Gastrocnemius medialis (tissue), 4 donors: ENCODE data around the gene SSNA1. TPM values are rescaled to one million over a fixed set of nuclear protein-coding genes. Genes with fewer than 3 reads are reported as not detected.
A peak's percentile ranks its signal among the peaks of the same experiment; 100 is the strongest.

ENCODE experiments used
- ATAC-seq, 2 donors: fragments of 150-250 bp; one replicate each; pipeline ENCODE4 v1.9.1; 2016
- DNase-seq, 2 donors: peaks; one replicate each; pipeline ENCODE4 v3.0.0-alpha.2; 2019
- H3K27ac ChIP-seq, 4 donors: fragments of 200-600 bp; sonication (generic); 1 replicate in 1 of 4; 2 replicates in 3 of 4; pipeline ENCODE4 v1.5.1; 2016 to 2018; ENCODE audit warnings: mild to moderate bottlenecking in 2 of 4, moderate library complexity in 1 of 4
- H3K27me3 ChIP-seq, 3 donors: fragments of 200-600 bp; sonication (generic) in 2 of 3; 1 replicate in 1 of 3; 2 replicates in 2 of 3; pipeline versions ENCODE4 v1.5.1 to v1.6.0; 2016 to 2019; ENCODE audit warnings: mild to moderate bottlenecking in 1 of 3, moderate library complexity in 1 of 3
- H3K36me3 ChIP-seq, 2 donors: fragments of 200-600 bp; sonication (generic) in 1 of 2; one replicate each; pipeline ENCODE4 v1.5.1; 2017 to 2018
- H3K4me1 ChIP-seq, 2 donors: fragments of 200-600 bp; sonication (generic) in 1 of 2; one replicate each; pipeline ENCODE4 v1.5.1; 2016 to 2017; ENCODE audit warnings: mild to moderate bottlenecking in 2 of 2
- H3K4me3 ChIP-seq, 4 donors: fragments of 200-600 bp; sonication (generic) in 3 of 4; 1 replicate in 1 of 4; 2 replicates in 3 of 4; pipeline ENCODE4 v1.5.1; 2016 to 2019; ENCODE audit warnings: mild to moderate bottlenecking in 2 of 4
- H3K9me3 ChIP-seq, 3 donors: fragments of 200-600 bp; sonication (generic) in 2 of 3; 1 replicate in 1 of 3; 2 replicates in 2 of 3; pipeline ENCODE4 v1.5.1; 2016 to 2019
- POLR2A ChIP-seq, 2 donors: fragments of 450-650 bp; IDR thresholded peaks; one replicate each; pipeline ENCODE4 v1.6.1; 2017; ENCODE audit warnings: antibody characterized with exemption in 2 of 2, mild to moderate bottlenecking in 2 of 2, moderate library complexity in 2 of 2
- in situ Hi-C, 4 donors: fragments of 200-750 bp; cut with MboI; loops; one replicate each; pipeline versions ENCODE4 v1.15.0 to v1.8.0; 2017; ENCODE audit warnings: low sequenced_read_pairs in 4 of 4
- intact Hi-C: fragments of 100-400 bp; cut with DNase I; formaldehyde crosslinking; loops from one replicate; pipeline ENCODE4 v1.15.1; 2023; ENCODE audit warnings: low total_unique reads
- total RNA-seq, 4 donors: library from RNA; depleted of rRNA; stranded (reverse); fragments of >200 nt; gene quantifications; one replicate each; pipeline versions ENCODE4 v1.1.0 to v1.2.3, GENCODE V29; 2016
- TF ChIP-seq, protein P1 (sequence below), 5 experiments: fragments of 450-650 bp in 3 of 5; fragments of 200-600 bp in 2 of 5; sonication (generic) in 2 of 5; IDR thresholded peaks in 4 of 5; conservative IDR thresholded peaks in 1 of 5; 1 replicate in 4 of 5; 2 replicates in 1 of 5; pipeline ENCODE4 v1.5.1; 2016 to 2019; ENCODE audit warnings: antibody characterized with exemption in 5 of 5, mild to moderate bottlenecking in 3 of 5, moderate library complexity in 3 of 5

Gene SSNA1
- total RNA-seq, 4 donors from 2014 or later: 73.3 to 164 (median 94.4) TPM

DNA sequence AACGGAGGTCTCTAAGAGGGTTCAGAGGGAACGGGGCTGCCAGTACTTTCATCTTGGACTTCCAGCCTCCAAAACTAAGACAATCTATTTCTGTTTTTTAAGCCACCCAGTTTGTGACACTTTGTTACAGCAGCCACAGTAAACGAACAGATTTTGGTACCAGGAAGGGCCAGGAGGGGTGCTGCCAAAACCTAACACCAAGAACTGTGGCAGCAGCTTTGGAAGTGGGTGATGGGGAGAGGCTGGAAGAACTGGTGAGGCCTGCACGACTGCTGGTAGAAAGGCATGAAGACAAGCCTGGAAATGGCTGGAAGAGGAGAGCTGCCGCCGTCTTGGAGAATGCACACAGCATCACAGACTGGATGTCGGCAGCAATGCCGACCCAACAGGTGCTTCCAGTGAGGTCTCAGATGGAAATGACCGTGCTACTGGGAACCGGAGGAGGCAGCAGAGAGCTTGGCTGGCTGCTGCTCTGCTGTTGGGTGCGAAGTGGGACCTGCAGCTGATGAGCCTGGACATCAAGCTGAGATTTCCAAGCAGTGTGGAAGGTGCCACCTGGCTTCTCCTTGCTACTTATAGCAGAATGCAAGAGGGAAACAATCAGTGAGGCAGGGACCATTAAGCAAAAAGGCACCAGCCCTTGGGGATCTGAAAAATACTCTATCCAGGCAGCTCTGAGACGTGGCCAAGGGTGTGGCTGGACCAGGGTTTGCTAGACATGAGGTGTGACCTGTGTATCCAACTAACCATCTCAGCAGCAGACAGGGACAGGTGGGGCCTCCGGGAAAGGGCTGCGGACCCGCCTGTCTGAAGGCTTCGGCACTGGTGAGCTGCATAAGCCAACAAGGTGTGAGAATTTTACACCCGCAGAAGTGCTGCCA, 11.9 kb upstream of the SSNA1 start:
- DNase-seq (no peak), ATAC-seq (peak in 1 of 2 donors; percentile 65)
- Histone ChIP-seq H3K27ac (no peak overlapping the region), H3K36me3 (peaks cover 0 to 35% of the 10 kb centered on the region in 2 donors), H3K4me3 (no peak overlapping the region), H3K27me3 (peaks cover 0 to 4% (median 0%) of the 10 kb centered on the region in 3 donors), H3K9me3 (no peaks in the 10 kb centered on the region), H3K4me1 (no peaks in the 10 kb centered on the region)
- TF ChIP-seq, protein P1, sequence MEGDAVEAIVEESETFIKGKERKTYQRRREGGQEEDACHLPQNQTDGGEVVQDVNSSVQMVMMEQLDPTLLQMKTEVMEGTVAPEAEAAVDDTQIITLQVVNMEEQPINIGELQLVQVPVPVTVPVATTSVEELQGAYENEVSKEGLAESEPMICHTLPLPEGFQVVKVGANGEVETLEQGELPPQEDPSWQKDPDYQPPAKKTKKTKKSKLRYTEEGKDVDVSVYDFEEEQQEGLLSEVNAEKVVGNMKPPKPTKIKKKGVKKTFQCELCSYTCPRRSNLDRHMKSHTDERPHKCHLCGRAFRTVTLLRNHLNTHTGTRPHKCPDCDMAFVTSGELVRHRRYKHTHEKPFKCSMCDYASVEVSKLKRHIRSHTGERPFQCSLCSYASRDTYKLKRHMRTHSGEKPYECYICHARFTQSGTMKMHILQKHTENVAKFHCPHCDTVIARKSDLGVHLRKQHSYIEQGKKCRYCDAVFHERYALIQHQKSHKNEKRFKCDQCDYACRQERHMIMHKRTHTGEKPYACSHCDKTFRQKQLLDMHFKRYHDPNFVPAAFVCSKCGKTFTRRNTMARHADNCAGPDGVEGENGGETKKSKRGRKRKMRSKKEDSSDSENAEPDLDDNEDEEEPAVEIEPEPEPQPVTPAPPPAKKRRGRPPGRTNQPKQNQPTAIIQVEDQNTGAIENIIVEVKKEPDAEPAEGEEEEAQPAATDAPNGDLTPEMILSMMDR (IDR thresholded peaks at IDR 0.05 in 4 of 5, conservative IDR thresholded peaks at IDR 0.05 in 1 of 5): peak in 3 of 5 experiments; percentile 11 to 43 (median 21)
- no peak for TF ChIP-seq POLR2A (IDR thresholded peaks at IDR 0.05)
- intact Hi-C loops: no loop called here
- in situ Hi-C loops: no loop called here

DNA sequence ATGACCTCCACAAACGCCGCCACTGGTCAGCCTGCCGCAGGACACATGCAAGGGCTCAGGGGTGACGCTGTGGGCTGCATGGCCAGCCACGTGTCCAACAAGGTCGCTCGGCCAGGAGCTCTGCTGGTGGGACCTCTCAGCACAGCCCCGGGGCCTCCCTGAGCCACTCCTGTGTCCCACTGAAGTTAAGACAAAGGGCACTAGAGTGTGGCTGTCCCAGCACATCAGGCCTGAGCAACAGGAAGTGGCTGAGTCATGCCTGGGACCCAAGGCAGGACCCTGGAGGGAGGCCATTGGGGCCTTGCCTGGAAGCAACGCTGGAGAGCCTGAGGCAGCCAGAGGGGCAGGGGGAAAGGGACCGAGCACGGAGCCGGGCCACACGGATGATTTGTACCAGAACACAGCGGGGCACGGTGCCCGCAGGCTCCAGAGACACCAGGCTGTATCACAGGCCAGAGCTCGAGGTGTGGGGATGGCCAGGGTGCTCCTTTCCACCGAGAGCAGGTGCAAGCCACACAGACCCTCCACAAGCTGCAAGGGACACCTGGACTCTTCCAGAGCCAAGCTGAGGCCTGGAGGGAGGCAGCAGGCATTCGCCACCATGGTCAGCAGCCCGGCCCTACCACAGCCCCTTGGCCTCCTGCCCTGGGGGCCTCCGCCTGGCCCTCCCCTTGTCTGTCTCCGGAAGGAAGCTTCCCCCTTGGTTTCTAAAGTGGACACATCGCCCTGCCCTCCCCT, 10.1 kb upstream of the SSNA1 start:
- no peaks in the 10 kb centered on the region for H3K27me3 ChIP-seq
- no peak overlapping the region for H3K4me3 ChIP-seq
- in situ Hi-C loops: no loop called here
- ATAC-seq: no peak
- no peaks in the 10 kb centered on the region for H3K9me3 ChIP-seq
- H3K4me1 ChIP-seq: no peaks in the 10 kb centered on the region
- TF ChIP-seq POLR2A (IDR thresholded peaks at IDR 0.05): no peak
- TF ChIP-seq, protein P1 (IDR thresholded peaks at IDR 0.05 in 4 of 5, conservative IDR thresholded peaks at IDR 0.05 in 1 of 5): no peak
- intact Hi-C loops: no loop called here
- no peak overlapping the region for H3K27ac ChIP-seq
- H3K36me3 ChIP-seq: peaks cover 3 to 53% of the 10 kb centered on the region in 2 donors
- no peak for DNase-seq

DNA sequence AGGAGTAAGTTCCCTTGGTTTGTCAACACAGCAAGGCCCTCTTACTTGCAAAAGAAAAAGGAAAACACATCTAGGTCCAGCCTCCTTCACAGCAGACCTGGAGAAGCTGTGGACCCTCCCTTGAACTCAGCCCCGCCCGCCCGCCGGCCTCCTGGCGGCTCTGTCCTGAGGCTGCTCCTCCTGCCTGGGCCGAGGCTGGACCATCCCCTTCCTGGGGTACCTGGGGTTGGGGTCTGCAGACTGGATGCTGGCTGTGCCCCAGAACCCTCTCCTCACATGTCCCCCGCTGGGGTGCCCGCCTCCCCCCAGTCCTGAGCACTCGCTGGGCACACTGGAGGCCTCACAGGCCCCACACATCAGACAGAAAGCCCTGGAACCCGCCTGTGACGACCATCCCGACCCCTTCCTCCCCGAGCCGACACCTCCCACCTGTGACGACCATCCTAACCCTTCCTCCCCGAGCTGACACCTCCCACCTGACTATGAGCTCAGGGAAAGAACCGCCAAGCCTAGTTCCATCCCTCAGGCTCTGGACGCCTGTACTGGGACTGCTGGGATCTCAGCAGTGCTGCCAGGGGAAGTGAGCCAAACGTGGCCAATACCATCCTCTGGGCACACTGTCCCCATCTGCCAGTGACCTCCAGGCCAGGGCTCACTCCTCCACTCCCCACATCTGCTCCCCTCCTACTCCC, 9.4 kb upstream of the SSNA1 start:
- H3K27ac ChIP-seq: no peak overlapping the region
- peaks cover 3 to 61% of the 10 kb centered on the region in 2 donors for H3K36me3 ChIP-seq
- H3K4me3 ChIP-seq: no peak overlapping the region
- in situ Hi-C loops: no loop called here
- intact Hi-C loops: no loop called here
- H3K4me1 ChIP-seq: no peaks in the 10 kb centered on the region
- H3K9me3 ChIP-seq: no peaks in the 10 kb centered on the region
- no peak for TF ChIP-seq POLR2A (IDR thresholded peaks at IDR 0.05)
- TF ChIP-seq, protein P1 (IDR thresholded peaks at IDR 0.05 in 4 of 5, conservative IDR thresholded peaks at IDR 0.05 in 1 of 5): no peak
- DNase-seq (no peak), ATAC-seq (no peak)
- no peaks in the 10 kb centered on the region for H3K27me3 ChIP-seq

DNA sequence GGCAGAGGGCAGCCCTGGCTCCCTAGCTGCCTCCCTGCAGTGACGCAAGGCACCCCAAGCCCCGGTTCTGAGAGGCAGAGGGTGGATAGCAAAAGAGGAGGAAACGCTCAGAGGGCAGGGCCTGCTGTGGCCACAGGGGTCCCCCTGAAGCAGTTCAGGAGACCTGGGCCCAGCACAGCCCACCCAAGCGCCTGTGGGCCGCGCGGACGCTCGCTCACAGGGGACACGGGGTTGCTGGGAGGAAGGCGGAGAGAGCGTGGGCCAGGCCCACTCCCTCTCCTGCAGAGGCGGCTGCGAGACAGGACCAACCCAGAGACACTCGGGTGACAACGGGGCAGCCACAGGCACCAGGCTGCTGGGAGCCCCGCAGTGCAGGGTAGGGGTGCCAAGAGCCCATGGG, 8.7 kb upstream of the SSNA1 start:
- Histone ChIP-seq H3K4me1 (no peaks in the 10 kb centered on the region), H3K9me3 (no peaks in the 10 kb centered on the region), H3K4me3 (no peak overlapping the region), H3K27ac (no peak overlapping the region), H3K27me3 (no peaks in the 10 kb centered on the region), H3K36me3 (peaks cover 3 to 67% of the 10 kb centered on the region in 2 donors)
- intact Hi-C loops: no loop called here
- DNase-seq (no peak), ATAC-seq (no peak)
- in situ Hi-C loops: no loop called here
- TF ChIP-seq, protein P1 (IDR thresholded peaks at IDR 0.05 in 4 of 5, conservative IDR thresholded peaks at IDR 0.05 in 1 of 5): no peak
- no peak for TF ChIP-seq POLR2A (IDR thresholded peaks at IDR 0.05)
